HG03469 (cell line): ENCODE results near the gene GRAMD4.

Experiments
- ATAC-seq: cut with Tn5 transposase; IDR thresholded peaks from one replicate; pipeline ENCODE4 v1.9.1; 2021; ENCODE audit warnings: mild to moderate bottlenecking, moderate library complexity, moderate number of reproducible peaks; ENCODE audit not compliant: unreplicated experiment

GRAMD4 gene

DNA sequence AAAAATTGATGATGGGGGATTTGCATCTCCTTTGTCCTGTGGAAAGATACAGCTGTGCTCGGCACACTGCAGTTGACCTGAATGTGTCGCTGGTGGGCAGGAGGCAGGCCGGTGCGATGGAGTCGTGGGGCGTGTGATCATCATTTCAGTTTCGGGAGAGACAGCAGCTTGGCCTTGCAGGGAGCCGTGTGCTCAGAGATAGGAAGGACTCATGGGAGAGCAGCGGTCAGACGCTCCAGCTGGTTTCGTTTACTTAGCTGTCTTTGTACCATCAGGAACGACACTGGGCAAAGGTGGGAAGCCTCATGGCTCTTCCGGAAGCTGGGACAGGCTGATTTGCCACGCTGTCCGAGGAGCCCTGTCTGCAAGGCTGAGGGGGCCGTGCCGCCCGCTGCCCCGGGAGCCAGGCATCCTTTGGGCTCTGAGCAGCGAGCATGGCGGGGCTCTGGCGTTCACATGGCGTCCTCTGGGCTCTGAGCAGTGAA is 32.7 kb downstream of the GRAMD4 start:
- no peak for ATAC-seq

GRCh38 chr22:46653596-46653995 is 33.4 kb downstream of the GRAMD4 start:
- no peak for ATAC-seq

GRCh38 chr22:46654426-46654825 is 34.2 kb downstream of the GRAMD4 start:
- no peak for ATAC-seq

- ATAC-seq, result no peak
These were observed 34.9 kb downstream of the GRAMD4 start for GRCh38 chr22:46654927-46655595.

DNA sequence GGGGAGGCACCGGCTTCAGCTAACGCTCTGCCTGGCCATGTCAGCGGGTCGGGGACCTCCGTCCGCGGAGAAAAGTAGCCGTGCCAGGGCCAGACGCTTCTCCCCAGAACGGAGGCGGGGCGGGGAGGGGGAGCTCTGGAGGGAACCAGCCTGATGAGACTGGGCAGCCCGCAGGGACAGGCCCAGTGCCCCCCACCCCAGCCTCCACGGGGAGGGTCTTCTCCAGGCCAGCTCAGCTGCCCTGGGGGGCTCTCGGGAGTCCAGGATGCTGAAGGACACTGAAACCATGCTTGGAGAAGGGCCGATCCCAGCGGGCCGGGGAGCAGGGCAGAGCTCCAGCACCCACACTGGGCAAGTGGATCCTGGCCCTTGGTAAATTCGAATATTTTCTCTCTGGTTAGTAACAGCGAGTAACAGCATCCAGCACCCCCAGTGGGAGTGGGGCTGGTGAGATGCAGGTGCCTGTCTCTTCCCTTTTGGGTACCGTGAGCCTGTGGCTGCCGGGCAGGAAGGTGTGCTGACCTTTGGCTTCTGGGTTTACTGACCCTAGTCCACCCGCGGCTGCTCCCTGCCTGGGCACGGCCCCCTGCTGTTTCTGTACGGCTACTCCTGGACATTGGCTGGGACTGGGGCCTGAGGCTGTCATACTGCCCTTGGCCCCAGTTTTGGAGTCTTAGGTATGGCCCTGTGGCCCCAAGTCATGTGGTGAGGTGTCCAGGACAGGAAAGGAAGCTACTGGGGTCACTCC is 35.8 kb downstream of the GRAMD4 start:
- no peak for ATAC-seq

- no peak for ATAC-seq
These were observed 36.9 kb downstream of the GRAMD4 start for GRCh38 chr22:46656856-46657654.

- no peak for ATAC-seq
These were observed 37.4 kb downstream of the GRAMD4 start for GRCh38 chr22:46657655-46657953.

GRCh38 chr22:46657996-46658947 is 38.1 kb downstream of the GRAMD4 start:
- ATAC-seq, result no peak

DNA sequence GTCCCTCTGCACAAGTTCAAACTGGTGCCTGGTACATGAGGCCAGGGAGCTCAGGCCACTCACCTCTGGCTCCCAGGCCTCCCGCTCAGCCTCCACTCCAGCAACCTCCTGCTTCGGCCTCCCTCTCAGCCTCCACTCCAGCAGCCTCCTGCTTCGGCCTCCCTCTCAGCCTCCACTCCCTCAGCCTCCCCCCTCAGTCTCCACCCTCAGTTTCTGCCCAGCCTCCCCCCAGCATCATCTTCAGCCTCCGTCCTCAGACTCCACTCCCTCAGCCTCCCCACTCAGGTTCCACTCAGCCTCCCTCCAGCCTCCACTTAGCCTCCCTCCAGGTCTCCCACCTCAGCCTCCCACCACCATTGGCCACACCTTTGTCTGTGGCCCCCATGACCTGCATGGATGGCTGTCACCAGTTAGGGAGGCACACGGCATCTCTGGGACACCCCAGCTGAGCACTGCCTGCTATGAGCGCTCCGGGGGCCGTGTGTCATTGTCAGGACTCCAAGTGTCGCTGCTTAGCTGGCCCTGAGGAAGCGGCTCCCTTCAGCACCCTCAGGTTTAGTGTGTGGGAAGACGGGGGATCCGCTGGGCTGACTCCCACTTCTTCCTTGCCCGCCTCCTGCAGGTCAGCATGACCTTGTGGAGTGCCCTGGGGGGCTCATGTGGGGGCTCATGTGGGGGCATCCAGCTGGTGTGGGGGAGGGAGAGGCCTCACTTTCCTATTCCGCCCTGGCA is 39.0 kb downstream of the GRAMD4 start:
- no peak for ATAC-seq

GRCh38 chr22:46659791-46660186 is 39.6 kb downstream of the GRAMD4 start:
- ATAC-seq, result no peak

DNA sequence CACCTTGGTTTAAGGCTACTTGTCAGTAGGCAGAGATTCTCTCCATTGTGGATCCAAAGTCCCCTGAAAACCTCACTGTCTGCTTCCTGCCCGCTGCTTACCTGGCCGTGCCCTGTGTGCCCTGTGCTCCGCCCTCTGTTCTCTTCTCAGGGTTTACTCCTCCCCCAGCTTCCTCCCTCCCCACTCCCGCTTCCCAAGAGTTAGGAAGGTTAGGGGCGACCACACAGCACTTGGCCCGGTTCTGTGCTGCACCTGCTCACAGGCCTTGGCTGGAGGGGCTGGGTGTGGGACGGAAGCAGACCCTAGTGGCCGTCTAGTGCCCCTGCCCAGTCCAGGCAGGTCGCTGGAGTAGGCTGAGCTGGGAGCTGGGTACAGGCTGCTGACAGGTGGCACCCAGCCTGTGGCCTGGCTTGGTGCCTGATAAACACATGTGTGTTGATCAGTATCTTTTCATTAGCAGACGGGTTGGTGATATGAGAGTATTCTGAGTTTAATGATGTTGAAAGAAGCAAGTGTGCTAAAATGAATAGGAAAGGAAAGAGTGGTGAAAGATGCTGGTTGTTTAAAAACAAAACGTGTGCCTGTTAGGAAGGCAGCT is 40.5 kb downstream of the GRAMD4 start:
- no peak for ATAC-seq

GRCh38 chr22:46661221-46661851 is 41.1 kb downstream of the GRAMD4 start:
- ATAC-seq, result no peak

GRCh38 chr22:46662226-46662625 is 42.0 kb downstream of the GRAMD4 start:
- ATAC-seq, result no peak

- no peak for ATAC-seq
These were observed 42.8 kb downstream of the GRAMD4 start for GRCh38 chr22:46663001-46663400.

GRCh38 chr22:46663436-46664100 is 43.4 kb downstream of the GRAMD4 start:
- no peak for ATAC-seq

GRCh38 chr22:46664301-46664855 is 44.2 kb downstream of the GRAMD4 start:
- ATAC-seq, result no peak

- no peak for ATAC-seq
These were observed 45.0 kb downstream of the GRAMD4 start for GRCh38 chr22:46665151-46665695.

DNA sequence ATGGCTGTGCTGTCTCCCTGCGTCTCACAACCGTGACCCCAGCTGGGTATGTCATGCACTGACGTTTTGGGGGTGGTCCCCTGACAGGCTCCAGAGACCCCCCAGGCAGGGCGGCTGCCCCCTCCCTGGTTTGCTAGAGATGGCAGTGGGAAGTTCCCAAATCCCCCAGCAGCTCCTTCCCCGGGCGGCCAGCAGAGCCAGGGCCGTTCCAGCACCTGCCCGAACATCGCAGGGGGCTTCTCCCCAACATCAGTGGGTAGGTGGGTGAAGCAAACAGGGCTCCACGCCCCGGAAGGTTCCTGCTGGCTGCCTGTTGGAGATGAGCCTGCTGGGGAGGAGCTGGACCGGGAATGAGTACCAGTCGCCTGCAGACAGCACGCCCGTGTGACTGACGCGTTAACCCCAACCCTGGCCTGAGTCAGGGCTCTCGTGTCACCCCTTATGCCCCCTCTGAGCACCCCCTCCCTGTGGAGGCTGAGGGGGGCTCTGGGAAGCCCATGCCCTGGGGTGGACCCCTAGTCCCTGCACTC is 45.6 kb downstream of the GRAMD4 start:
- ATAC-seq, result no peak
